Measurements from ENCODE around the gene ARHGAP22.

The ARHGAP22 gene

DNA sequence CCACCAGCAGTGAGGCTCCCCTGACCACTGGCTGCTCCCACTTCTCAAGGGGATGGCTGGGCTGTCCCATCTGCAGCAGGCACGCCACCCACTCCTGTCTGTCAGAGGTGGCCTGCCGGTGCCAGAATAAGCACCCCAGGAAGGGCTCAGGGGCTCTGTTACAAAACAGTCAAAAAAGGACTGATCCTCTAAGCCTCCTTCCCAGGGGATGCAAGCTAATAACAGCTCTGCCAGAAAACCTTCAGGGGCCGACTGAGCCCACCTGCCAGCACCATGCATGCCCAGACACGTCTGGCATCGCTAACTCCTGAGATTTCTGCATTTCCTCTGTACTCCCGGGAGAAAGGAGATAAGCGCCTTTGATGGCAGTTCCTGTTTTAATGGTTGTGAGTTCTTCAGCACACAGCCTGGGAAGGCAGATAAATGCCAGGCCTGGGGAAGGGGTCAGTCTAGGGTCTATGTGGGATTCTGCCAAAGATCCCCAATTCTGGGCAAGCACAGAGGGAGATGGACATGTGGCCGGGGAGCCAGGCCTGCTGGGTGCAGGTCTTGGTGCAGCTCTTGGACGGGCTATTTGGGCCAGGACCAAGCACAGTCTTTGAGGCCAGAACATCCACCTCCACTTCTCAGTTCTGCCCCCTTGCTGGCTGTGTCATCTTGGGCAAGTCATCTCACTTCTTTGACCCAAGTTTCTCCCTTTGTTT is 128.4 kb downstream of the ARHGAP22 start:
- no peaks in the 10 kb centered on the region for H3K27me3 ChIP-seq (ENCODE audit: insufficient read depth, poor library complexity, severe bottlenecking)
- TF ChIP-seq SPI1 (IDR thresholded peaks at IDR 0.05; ENCODE audit: borderline replicate concordance, low read depth) (peak; percentile 70), POLR2AphosphoS5 (IDR thresholded peaks at IDR 0.05; ENCODE audit: low read depth) (no peak)
- H3K4me3 ChIP-seq (replicated peaks; ENCODE audit: insufficient read depth, low read length), result no peak overlapping the region
- no peak overlapping the region for H3K27ac ChIP-seq (replicated peaks)
- no peak for DNase-seq (ENCODE audit: low read depth in 1 of 2, low spot score in 1 of 2)

DNA sequence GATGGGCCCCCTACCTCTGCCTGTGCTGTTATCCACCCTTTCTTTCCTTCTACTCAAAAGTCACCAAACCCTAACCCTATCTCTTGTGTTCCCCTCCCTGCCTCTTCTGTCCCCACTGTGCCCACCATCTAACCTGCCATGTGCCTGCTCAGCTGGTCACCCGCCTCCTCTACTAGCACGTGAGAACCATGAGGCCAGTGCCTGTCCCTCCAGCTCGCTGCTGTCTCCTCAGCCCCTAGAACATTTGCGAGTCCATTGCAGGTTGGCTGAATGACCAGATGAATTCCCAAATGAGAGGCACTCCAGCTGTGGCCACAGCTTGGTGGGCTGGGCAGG is 129.0 kb downstream of the ARHGAP22 start:
- Histone ChIP-seq H3K27ac (replicated peaks) (no peak overlapping the region), H3K4me3 (replicated peaks; ENCODE audit: insufficient read depth, low read length) (no peak overlapping the region), H3K27me3 (ENCODE audit: insufficient read depth, poor library complexity, severe bottlenecking) (no peaks in the 10 kb centered on the region)
- no peak for TF ChIP-seq GABPA (IDR thresholded peaks at IDR 0.05; ENCODE audit: low read depth)
- TF ChIP-seq, protein P1, sequence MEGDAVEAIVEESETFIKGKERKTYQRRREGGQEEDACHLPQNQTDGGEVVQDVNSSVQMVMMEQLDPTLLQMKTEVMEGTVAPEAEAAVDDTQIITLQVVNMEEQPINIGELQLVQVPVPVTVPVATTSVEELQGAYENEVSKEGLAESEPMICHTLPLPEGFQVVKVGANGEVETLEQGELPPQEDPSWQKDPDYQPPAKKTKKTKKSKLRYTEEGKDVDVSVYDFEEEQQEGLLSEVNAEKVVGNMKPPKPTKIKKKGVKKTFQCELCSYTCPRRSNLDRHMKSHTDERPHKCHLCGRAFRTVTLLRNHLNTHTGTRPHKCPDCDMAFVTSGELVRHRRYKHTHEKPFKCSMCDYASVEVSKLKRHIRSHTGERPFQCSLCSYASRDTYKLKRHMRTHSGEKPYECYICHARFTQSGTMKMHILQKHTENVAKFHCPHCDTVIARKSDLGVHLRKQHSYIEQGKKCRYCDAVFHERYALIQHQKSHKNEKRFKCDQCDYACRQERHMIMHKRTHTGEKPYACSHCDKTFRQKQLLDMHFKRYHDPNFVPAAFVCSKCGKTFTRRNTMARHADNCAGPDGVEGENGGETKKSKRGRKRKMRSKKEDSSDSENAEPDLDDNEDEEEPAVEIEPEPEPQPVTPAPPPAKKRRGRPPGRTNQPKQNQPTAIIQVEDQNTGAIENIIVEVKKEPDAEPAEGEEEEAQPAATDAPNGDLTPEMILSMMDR (IDR thresholded peaks at IDR 0.05; ENCODE audit: insufficient read depth, low read length), result no peak
- TF ChIP-seq, protein P2, sequence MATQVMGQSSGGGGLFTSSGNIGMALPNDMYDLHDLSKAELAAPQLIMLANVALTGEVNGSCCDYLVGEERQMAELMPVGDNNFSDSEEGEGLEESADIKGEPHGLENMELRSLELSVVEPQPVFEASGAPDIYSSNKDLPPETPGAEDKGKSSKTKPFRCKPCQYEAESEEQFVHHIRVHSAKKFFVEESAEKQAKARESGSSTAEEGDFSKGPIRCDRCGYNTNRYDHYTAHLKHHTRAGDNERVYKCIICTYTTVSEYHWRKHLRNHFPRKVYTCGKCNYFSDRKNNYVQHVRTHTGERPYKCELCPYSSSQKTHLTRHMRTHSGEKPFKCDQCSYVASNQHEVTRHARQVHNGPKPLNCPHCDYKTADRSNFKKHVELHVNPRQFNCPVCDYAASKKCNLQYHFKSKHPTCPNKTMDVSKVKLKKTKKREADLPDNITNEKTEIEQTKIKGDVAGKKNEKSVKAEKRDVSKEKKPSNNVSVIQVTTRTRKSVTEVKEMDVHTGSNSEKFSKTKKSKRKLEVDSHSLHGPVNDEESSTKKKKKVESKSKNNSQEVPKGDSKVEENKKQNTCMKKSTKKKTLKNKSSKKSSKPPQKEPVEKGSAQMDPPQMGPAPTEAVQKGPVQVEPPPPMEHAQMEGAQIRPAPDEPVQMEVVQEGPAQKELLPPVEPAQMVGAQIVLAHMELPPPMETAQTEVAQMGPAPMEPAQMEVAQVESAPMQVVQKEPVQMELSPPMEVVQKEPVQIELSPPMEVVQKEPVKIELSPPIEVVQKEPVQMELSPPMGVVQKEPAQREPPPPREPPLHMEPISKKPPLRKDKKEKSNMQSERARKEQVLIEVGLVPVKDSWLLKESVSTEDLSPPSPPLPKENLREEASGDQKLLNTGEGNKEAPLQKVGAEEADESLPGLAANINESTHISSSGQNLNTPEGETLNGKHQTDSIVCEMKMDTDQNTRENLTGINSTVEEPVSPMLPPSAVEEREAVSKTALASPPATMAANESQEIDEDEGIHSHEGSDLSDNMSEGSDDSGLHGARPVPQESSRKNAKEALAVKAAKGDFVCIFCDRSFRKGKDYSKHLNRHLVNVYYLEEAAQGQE (IDR thresholded peaks at IDR 0.05; ENCODE audit: insufficient replicate concordance, low read depth), result no peak
- no peak for TF ChIP-seq POLR2AphosphoS5 (IDR thresholded peaks at IDR 0.05; ENCODE audit: low read depth)
- no peak for TF ChIP-seq SPI1 (IDR thresholded peaks at IDR 0.05; ENCODE audit: borderline replicate concordance, low read depth)
- DNase-seq (ENCODE audit: low read depth in 1 of 2, low spot score in 1 of 2), result no peak

DNA sequence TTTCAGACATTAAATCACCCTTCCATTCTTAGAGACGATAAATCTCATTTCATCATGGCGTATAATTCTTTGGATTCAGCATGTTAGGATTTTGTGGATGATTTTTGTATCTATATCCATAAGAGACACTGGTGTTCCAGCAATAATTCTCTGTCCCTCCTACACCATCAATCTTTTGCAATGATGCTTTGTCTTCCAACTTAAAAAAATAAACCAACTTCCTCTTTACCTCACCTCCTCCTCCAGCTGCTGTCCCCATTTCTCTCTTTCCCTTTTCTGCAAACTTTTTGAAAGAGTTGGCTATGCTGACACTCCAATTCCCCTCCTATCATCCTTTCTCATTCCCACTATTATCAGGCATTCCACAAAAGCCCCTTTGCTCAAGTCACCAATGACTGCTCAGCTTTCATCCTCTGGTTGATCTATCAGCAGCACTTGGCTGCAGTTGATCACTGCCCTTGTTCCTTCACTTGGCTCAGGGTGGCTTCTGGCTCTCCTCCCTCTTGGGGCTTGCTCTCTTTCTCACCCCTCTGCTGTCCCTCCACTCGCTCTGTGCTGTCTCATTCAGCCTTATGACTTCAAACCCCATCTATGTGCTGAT is 130.0 kb downstream of the ARHGAP22 start:
- H3K27ac ChIP-seq (replicated peaks), result no peak overlapping the region

DNA sequence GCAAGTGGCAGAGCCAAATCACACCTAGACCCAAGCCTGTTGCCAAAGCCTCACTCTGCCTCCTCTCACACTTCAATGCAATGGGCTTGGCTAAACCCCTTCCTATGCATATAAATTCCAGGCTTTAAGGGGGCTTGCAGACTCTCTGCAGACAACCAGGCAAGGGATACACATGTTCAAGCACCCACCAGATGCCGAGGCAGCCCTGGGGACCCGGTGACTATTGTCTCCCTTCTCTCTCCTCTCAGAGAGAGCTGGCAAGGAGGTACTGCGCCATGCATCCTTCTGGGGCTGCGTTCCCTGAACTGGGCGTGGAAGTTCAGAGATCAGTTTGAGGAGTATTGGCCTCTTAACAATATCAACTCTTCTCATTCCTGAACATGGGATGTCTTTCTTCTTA is 131.2 kb downstream of the ARHGAP22 start:
- DNase-seq (ENCODE audit: low read depth in 1 of 2, low spot score in 1 of 2), result no peak
- Histone ChIP-seq H3K27me3 (ENCODE audit: insufficient read depth, poor library complexity, severe bottlenecking) (no peaks in the 10 kb centered on the region), H3K4me3 (replicated peaks; ENCODE audit: insufficient read depth, low read length) (no peak overlapping the region), H3K27ac (replicated peaks) (no peak overlapping the region)
- TF ChIP-seq, protein P2 (IDR thresholded peaks at IDR 0.05; ENCODE audit: insufficient replicate concordance, low read depth), result no peak
- no peak for TF ChIP-seq POLR2AphosphoS5 (IDR thresholded peaks at IDR 0.05; ENCODE audit: low read depth)
- no peak for TF ChIP-seq SPI1 (IDR thresholded peaks at IDR 0.05; ENCODE audit: borderline replicate concordance, low read depth)
- no peak for TF ChIP-seq GABPA (IDR thresholded peaks at IDR 0.05; ENCODE audit: low read depth)
- TF ChIP-seq, protein P1 (IDR thresholded peaks at IDR 0.05; ENCODE audit: insufficient read depth, low read length), result no peak

More for the DNA sequence above, 130.0 kb downstream of the ARHGAP22 start:
- Histone ChIP-seq H3K4me3 (replicated peaks; ENCODE audit: insufficient read depth, low read length) (no peak overlapping the region), H3K27me3 (ENCODE audit: insufficient read depth, poor library complexity, severe bottlenecking) (no peaks in the 10 kb centered on the region)
- DNase-seq (ENCODE audit: low read depth in 1 of 2, low spot score in 1 of 2), result no peak
- TF ChIP-seq POLR2AphosphoS5 (IDR thresholded peaks at IDR 0.05; ENCODE audit: low read depth) (no peak), SPI1 (IDR thresholded peaks at IDR 0.05; ENCODE audit: borderline replicate concordance, low read depth) (peak; percentile 68; the same call in 1 of the 2 replicates)
- TF ChIP-seq, protein P2 (IDR thresholded peaks at IDR 0.05; ENCODE audit: insufficient replicate concordance, low read depth), result no peak
